Right cardiac atrium (tissue), 5 donors: ENCODE data around the gene KLF13. TPM values are rescaled to one million over a fixed set of nuclear protein-coding genes. Genes with fewer than 3 reads are reported as not detected.

ENCODE experiments used
- ATAC-seq, 2 donors: fragments of 200-7000 bp; cut with Tn5 transposase; one replicate each; pipeline versions ENCODE4 v1.8.0 to v1.9.1; 2020; ENCODE audit warnings: moderate library complexity in 2 of 2, mild to moderate bottlenecking in 1 of 2
- DNase-seq, 3 donors: peaks; one replicate each; pipeline ENCODE4 v3.0.0-alpha.2; 2020
- H3K27ac ChIP-seq: one replicate; pipeline ENCODE4 v1.5.1; 2013; ENCODE audit warnings: mild to moderate bottlenecking, low read length, control low read depth, moderate library complexity
- H3K27me3 ChIP-seq: one replicate; pipeline ENCODE4 v1.6.1; 2013; ENCODE audit not compliant: control insufficient read depth, insufficient read depth
- H3K4me1 ChIP-seq: one replicate; pipeline ENCODE4 v1.6.1; 2013; ENCODE audit warnings: low read length; ENCODE audit not compliant: control insufficient read depth, insufficient read depth
- H3K4me3 ChIP-seq: one replicate; pipeline ENCODE4 v1.5.1; 2013; ENCODE audit warnings: low read length, control low read depth
- H3K9me3 ChIP-seq: one replicate; pipeline ENCODE4 v1.6.1; 2013; ENCODE audit warnings: low read length; ENCODE audit not compliant: control insufficient read depth
- WGBS: extraction: QIAGEN DNeasy Blood & Tissue Kit; methylation state at CpG from one replicate; pipeline ENCODE4 v1.1.7; 2013; 5-methylcytosine and 5-hydroxymethylcytosine counted together
- intact Hi-C, 4 donors: fragments of 100-400 bp; cut with DNase I; formaldehyde crosslinking; loops; one replicate each; pipeline versions ENCODE4 v1.11.0 to v1.14.0; 2022 to 2023
- polyA plus RNA-seq: library from polyadenylated mRNA; stranded (reverse); fragments of 200-250 nt; gene quantifications from one replicate; pipeline ENCODE4 v1.2.3, GENCODE V29; 2013
- total RNA-seq, 4 donors: library from RNA; stranded (reverse); fragmentation: NEBNext Ultra II Directional; extraction: Animal tissue kit (Norgen Biotek cat#: 25700); gene quantifications; one replicate each; pipeline ENCODE4 v1.2.1, GENCODE V29; 2021
- donor health status: healthy with polysubstance abuse.
- donor health status: DM: no; HTN: yes; CAD: no.
- donor health status: DM: no; HTN: no; CAD: no.
- donor health status: DM: no; HTN: yes; CAD: no; lungs with severe emphysema.
- donor health status: DM: yes; HTN: yes; CAD: no.

Gene KLF13
- total and polyA plus RNA-seq, 5 donors = 42.3 to 108 (median 75.6) TPM

DNA sequence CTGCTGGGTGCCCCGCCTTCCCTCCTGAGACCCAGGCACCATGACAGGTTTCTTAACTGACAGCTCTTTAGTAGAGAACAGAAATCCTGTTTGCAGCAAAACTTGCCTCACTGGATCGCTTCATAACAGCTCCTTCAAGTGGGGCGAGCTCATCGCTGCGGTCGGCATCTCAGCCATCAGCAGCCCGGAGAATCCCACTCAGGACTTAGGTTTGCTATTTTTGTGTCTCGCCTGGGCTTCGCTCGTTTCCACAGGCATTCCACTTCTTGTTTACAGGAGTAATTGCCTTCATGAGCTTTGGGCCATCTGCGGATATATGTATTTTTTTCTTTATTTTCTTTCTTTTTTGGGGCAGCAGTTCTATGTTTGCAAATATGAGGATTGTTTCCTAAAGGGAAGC is 15.7 kb downstream of the KLF13 start:
- Histone ChIP-seq H3K27me3 (no peaks in the 10 kb centered on the region), H3K4me1 (peaks cover 74% of the 10 kb centered on the region), H3K4me3 (no peak overlapping the region), H3K27ac (peak overlapping the region; percentile 19), H3K9me3 (no peaks in the 10 kb centered on the region)
- DNase-seq (peak in 2 of 3 donors; percentile 10 to 42), ATAC-seq (no peak)
- intact Hi-C loops = no loop called here
- WGBS = 67% methylated on average over 11 of the region's 11 CpGs

DNA sequence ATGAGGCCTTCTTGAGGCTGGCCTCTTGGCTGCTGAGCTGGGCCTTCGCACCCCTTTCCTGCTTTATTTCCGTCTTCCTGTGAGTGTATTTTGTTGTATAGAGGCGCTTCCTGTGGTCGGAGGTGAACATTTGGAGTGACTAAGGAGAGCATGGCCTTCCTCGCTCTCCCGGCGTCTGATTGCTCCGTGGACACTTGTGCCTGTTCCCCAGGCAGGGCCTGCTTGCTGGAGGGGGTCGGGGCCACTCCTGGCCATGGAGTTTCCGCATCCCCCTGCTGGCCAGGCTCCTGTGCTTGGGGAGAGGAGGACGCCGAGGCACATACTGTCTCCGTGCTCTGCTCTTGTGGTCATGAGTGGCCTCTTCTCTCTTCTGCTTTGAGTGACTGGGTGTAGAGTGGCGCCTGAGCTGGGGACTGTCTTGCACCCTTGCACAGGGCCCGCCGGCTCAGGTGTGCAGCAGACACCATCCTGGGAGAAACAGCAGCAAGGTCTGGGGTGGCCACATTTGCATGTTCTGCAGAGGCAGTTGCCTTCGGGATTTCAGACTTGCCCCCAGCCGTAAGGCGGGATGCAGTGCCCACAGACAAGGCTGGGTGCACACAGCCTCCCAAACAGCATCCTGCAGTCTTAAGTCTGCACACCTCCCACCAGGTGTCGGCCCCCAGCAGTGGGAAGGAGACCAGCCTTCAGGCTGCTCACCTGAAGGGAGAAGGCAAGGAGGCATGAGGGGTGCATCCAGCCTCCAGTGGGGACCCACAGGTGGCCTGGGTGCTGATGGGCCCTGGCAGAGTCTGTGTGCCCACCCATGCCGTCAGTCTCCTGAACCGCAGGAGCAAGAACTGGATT is 16.4 kb downstream of the KLF13 start:
- H3K27ac ChIP-seq = peak overlapping the region; percentile 69
- no peaks in the 10 kb centered on the region for H3K27me3 ChIP-seq
- 61% methylated on average over 22 of the region's 22 CpGs for WGBS
- H3K4me1 ChIP-seq = peaks cover 72% of the 10 kb centered on the region
- ATAC-seq = no peak
- no peak overlapping the region for H3K4me3 ChIP-seq
- intact Hi-C loops = no loop called here
- peak in 2 of 3 donors; percentile 60 to 66 for DNase-seq
- no peaks in the 10 kb centered on the region for H3K9me3 ChIP-seq

DNA sequence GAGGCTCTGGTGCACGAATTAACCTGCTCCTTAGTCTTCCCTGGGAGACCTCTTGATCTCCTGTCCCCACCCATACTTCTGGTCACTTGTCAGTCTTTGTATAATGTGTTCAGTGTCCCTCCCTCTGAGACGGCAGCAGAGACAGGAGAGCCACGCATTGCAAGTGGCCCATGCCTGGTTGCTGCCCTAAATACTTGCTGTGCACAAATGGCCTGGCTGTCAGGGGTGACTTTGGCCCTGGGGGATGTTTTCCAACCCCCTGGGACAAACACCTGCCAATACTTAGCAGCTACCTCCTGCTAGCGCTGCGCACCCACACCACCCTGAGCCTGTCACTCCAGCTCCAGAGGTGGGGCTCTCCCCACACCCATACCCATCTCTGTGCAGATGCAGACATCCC is 17.2 kb downstream of the KLF13 start:
- 37% methylated on average over 5 of the region's 5 CpGs for WGBS
- no peak overlapping the region for H3K4me3 ChIP-seq
- peaks cover 66% of the 10 kb centered on the region for H3K4me1 ChIP-seq
- H3K27me3 ChIP-seq = no peaks in the 10 kb centered on the region
- no peak for ATAC-seq
- peak overlapping the region; percentile 57 for H3K27ac ChIP-seq
- no peaks in the 10 kb centered on the region for H3K9me3 ChIP-seq
- intact Hi-C loops = no loop called here
- peak in 1 of 3 donors; percentile 44 for DNase-seq

DNA sequence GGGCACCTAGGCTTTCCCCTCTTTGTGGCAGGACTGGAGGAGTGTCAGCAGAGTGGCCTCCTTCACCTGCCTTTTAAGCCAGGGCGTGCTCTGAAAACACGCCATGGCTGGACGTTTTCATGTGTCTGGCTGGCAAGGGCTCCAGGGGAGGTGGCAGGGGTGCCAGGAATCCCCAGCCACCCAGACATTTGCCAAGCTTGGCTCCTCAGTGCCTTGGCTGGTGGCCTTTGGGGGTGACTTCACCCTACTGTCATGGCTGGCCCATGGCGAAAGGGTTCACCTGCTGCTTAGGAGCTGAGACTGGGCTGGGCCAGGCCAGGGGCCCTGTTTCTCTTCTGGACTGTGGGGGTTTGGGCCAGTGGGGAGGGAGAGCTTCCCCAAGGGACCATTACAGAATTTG is 17.6 kb downstream of the KLF13 start:
- Histone ChIP-seq H3K4me3 (no peak overlapping the region), H3K9me3 (no peaks in the 10 kb centered on the region), H3K4me1 (peaks cover 68% of the 10 kb centered on the region), H3K27ac (peak overlapping the region; percentile 57), H3K27me3 (no peaks in the 10 kb centered on the region)
- ATAC-seq = peak in 1 of 2 donors; percentile 5
- DNase-seq = peak in 1 of 3 donors; percentile 37
- intact Hi-C loops = no loop called here
- 50% methylated on average over 4 of the region's 4 CpGs for WGBS

DNA sequence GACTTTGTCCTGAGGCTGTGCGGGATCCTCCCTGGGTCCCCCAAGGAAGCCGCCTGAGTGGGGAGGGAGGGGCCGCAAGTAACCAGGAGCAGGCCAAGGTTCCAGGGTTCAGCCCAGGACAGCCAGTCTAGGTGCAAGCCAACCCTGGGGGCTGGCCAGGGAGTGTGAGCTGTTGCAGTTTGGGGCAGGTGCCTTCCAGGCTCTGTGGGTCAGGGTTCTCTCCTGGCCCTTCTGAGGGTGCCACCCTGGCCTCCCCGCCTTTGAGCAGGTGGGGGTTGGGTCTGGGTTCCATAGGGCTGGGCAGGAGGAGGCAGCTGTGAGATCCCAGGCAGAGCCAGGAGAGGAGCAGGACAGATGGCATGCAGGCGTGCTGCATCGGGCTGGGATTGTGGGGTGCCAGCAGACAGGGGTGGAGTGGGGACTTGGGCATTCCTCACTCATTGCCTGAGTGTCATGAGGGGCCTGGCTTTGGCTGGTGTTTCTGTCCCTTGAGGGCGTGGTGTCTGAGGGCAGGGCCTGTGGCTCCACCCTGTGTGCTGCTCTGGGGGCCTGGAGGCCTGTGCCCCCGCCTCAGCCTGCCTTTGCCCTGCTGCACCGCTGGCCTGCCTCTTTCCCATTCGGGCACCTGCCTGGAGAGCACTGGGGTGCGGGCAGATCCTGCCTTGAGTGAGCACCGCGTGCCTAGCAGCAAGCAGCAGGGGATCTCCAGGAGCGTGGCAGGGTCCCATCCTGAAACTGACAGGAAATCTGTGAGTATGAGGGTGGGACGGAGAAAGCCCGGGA is 18.4 kb downstream of the KLF13 start:
- Histone ChIP-seq H3K9me3 (no peaks in the 10 kb centered on the region), H3K27me3 (no peaks in the 10 kb centered on the region), H3K4me1 (peaks cover 68% of the 10 kb centered on the region), H3K27ac (peak overlapping the region; percentile 39), H3K4me3 (no peak overlapping the region)
- WGBS = 44% methylated on average over 16 of the region's 16 CpGs
- intact Hi-C loops = no loop called here
- ATAC-seq = peak; percentile 67 to 77
- DNase-seq = peak; percentile 54 to 86 (median 81)

DNA sequence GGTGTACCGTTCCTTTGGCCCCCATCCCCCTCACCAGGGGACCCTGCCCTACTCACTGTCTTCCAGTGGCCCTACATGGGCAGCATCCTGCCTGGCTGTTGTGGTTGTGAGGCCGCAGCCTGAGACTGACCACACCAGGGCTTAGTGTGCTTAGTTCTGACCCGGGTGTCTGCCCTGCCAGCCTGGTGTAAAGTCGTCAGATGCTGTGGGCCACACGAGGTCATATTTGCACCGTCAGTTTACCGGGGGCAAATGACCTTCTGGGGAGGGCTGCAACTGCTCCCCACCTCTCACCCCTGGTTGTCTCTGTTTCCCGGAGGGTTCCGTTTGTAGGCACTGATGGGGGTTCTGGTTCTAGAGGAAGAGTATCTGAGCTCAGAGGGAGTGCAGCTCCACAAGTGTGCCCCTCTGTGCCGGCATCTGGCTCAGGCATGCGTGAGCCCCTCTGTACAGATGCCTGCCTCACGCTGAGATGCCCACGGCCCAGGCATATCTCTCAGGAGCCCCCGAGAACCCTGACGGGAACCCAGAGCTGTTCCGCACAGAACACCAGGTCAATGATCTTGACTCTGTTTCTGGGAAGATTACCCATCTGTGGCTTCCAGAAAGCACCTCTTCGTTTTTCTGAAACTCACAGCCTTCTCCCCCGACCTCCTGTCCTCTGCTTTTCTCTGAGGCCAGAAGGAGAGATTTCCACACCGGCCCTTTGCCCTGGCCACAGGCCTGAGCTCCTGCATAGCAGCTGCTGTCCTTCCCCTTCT is 19.2 kb downstream of the KLF13 start:
- intact Hi-C loops = no loop called here
- 68% methylated on average over 19 of the region's 19 CpGs for WGBS
- Histone ChIP-seq H3K27me3 (no peaks in the 10 kb centered on the region), H3K9me3 (no peaks in the 10 kb centered on the region), H3K4me3 (no peak overlapping the region), H3K27ac (peak overlapping the region; percentile 39), H3K4me1 (peaks cover 73% of the 10 kb centered on the region)
- DNase-seq (peak in 1 of 3 donors; percentile 54), ATAC-seq (no peak)

DNA sequence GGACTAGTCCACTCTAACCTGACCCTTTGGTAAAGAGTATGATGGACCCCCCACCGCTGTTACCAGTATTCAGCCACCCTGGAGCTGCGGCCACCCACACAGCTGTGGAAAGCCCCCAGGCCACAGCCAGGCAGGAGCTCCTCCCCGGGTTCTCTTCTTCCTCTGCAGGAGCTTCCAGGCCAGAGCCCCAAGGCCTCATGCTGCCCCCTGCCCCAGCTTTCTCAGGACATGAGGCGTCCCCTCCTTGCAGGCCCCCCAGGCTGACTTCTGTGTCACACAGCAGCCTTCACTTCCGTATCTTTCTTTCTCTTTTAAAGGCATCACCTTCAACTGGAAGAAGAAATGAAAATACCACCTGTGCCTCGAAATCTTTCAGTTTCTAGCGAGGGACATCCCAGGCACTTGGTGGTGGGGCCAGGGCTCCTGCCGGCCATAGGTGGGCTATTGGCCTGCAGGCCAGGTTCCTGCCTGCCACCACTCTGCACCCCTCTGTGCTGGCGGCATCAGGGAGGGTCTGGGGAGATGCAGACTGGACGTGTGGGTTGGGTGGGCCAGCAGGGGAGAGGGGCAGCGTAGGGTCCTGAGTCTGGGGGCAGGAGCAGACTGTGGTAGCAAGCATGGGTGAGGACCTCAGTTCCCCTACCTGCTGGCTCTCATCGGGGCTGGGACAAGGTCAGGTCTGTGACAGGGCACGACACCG is 19.9 kb downstream of the KLF13 start:
- intact Hi-C loops = no loop called here

DNA sequence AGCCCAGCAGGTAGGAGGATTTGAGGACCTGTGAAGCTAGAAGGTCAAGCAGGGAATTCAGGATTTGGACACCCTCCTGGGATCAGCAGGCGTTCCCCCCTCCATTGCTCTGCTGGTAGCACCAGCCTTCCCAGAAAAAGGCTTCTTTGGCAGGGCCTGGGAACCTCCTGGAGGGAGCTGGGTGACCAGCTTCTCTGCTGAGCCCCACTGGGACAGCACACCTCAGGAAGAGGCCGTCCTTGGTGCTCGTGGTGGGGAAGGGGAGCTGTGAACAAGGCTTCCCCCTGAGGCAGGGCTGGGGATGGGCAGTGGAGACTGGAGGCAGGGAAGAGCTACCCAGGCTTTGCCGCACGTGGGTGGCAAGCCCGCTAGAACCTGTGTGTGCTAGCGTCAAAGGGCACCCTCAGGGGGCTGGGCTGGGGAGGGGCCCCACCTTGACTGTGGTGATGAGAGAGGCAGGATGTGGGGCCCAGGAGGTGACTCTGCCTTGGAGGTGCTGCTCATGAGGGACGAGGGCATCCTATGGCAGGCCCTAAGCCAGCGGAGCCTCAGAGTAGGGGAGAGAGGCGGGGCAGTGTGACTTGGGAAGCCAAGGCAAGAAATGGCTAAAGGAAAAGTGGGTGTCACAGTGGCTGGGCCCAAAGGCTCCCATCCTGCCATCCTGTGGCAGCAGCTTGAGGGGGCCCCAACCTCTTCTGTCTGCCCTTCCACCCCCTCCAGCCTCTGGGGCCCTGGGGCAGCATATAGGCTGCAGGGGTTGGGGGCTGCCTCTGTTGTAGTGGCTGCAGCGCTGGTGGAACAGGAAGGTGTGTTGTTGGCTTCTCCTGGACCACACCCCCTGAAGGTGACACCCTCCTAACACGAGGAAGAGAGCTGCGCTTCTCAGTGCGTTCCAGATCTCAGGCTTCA is 20.7 kb downstream of the KLF13 start:
- ATAC-seq (no peak), DNase-seq (peak in 1 of 3 donors; percentile 68)
- no peak overlapping the region for H3K4me3 ChIP-seq
- H3K27me3 ChIP-seq = no peaks in the 10 kb centered on the region
- 81% methylated on average over 14 of the region's 14 CpGs for WGBS
- H3K9me3 ChIP-seq = no peaks in the 10 kb centered on the region
- H3K4me1 ChIP-seq = peaks cover 67% of the 10 kb centered on the region
- peak overlapping the region; percentile 4 for H3K27ac ChIP-seq
- intact Hi-C loops = no loop called here

More for the DNA sequence above, 19.9 kb downstream of the KLF13 start:
- Histone ChIP-seq H3K27me3 (no peaks in the 10 kb centered on the region), H3K27ac (peak overlapping the region; percentile 4), H3K4me1 (peaks cover 72% of the 10 kb centered on the region), H3K9me3 (no peaks in the 10 kb centered on the region), H3K4me3 (no peak overlapping the region)
- WGBS = 77% methylated on average over 14 of the region's 14 CpGs
- no peak for ATAC-seq
- peak in 1 of 3 donors; percentile 25 for DNase-seq

DNA sequence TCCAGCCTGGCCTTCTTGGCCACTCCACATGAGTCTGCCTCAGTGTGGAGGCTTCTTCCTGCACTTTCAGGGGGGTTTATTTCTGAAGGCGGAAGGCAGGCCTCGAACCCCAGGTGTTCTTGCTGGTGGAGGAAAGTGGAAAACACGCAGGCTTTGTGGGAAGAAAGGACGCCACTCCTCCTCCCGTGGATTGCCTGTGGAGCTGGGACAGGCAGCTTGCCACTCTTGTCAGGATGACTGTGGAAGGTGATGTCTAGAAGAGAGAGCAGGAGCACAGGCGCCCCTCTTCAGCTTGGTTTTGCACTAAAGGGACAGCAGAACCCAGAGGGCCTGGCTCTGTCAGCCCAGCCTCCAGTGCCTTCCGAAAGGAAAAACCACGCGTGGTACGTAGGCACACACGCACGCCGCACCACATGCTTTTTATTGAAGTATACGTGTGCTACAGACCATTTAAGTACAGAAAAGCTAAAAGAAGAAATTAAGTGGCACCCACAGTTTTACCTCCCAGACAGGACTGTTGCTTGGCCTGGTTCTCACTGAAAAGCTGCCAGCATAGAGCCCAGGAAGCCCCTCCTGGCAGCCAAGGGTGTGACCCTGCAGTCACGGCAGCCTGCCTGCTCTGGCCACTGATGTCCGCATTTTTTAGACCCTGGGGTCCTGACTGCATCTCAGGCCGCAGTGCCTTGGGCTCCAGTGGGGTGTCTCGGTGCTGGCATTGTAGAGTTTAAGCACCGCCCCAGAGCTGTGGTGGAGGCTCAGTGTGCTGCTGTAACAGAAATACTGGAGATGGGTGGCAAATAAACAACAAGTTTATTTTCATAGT is 21.6 kb downstream of the KLF13 start:
- peak in 1 of 3 donors; percentile 59 for DNase-seq
- H3K4me3 ChIP-seq = no peak overlapping the region
- intact Hi-C loops = no loop called here
- no peak for ATAC-seq
- no peaks in the 10 kb centered on the region for H3K9me3 ChIP-seq
- H3K27ac ChIP-seq = no peak overlapping the region
- peaks cover 67% of the 10 kb centered on the region for H3K4me1 ChIP-seq
- WGBS = 83% methylated on average over 19 of the region's 19 CpGs
- no peaks in the 10 kb centered on the region for H3K27me3 ChIP-seq
